ENCODE measurements around the gene IFNL4.
"Not testable (repeated sequence)": the region's sequence is repeated elsewhere in the genome, so short reads cannot be mapped to it uniquely, and the experiment has no call there.

IFNL4 gene

DNA sequence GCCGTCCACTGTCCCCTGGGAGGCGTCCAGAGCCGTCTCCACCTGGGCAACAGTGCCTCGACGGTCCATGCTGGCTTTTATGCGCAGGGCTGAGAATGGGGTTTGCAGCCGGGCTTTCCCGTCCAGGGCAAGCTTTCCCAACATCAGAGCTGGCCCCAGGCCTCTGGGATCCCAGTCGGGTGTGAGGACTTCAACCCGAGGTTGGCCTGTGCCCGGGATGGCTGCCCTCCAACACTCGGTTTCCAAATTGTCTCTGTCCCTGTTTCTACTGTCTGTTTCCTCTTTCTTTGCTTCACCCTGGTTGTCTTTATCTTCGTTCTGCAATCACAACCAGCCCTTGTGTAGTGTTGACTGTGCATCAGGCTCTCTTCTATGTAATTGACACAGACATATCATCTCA is at the start of gene IFNL4:
IFNL4 (minus strand) TSS at position 51 of the 400 bp plus-strand sequence.
- no peak for DNase-seq

DNA sequence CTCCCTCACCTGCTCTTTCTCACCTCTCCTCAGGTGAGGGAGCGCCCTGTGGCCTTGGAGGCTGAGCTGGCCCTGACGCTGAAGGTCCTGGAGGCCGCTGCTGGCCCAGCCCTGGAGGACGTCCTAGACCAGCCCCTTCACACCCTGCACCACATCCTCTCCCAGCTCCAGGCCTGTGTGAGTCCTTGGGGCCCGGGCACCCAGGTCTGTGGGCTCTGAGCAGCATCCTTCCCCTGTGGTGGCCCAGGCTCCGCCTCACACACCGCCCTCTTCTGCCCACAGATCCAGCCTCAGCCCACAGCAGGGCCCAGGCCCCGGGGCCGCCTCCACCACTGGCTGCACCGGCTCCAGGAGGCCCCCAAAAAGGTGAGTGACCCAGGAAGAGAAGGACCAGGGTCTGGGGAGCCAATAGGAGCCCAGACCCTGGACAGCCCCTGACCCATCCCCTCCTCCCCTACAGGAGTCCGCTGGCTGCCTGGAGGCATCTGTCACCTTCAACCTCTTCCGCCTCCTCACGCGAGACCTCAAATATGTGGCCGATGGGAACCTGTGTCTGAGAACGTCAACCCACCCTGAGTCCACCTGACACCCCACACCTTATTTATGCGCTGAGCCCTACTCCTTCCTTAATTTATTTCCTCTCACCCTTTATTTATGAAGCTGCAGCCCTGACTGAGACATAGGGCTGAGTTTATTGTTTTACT is 49.4 kb upstream of the IFNL4 start:
- peak; percentile 60 for DNase-seq

DNA sequence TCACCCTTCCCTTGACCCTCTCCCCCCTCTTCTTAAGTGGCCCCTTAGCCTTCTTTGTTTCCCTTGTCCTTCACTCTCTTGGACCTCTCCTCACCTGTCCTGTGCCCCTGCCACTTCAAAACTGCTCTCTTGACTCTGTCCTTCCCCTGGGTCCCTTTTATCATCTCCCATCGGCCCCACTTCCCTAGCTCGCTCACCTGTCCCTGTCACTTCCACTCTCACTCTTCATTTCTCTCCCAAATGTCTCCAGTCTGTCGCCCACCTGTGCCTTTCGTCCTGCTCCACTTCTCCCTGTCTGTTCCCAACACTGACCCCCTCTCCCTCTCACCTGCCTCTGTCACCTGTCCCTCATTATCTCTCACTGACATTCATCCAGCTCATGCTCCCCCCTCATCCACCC is 48.2 kb upstream of the IFNL4 start:
- no peak for DNase-seq

DNA sequence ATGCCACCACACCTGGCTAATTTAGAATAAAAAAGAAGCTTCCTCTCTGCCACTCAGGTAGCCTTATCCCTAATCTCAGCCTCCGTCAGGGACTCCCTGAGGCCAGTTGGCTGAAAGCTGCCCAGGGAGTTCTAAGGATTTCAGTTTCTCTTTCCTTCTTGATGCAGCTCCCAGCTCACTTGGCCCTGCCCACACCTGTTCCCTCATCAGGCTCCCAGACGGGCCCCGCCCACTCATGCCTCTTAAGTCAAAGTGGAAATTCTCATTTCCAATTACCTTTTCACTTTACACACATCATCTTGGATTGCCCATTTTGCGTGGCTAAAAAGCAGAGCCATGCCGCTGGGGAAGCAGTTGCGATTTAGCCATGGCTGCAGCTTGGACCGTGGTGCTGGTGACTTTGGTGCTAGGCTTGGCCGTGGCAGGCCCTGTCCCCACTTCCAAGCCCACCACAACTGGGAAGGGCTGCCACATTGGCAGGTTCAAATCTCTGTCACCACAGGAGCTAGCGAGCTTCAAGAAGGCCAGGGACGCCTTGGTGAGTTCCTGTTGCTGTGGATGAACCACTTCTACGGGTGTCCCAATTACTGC is 47.5 kb upstream of the IFNL4 start, which contains the start of gene IFNL1:
IFNL1 (plus strand) TSS at position 353 of the 591 bp plus-strand sequence; CDS start at position 368, 15 bp downstream.
- no peak for DNase-seq

DNA sequence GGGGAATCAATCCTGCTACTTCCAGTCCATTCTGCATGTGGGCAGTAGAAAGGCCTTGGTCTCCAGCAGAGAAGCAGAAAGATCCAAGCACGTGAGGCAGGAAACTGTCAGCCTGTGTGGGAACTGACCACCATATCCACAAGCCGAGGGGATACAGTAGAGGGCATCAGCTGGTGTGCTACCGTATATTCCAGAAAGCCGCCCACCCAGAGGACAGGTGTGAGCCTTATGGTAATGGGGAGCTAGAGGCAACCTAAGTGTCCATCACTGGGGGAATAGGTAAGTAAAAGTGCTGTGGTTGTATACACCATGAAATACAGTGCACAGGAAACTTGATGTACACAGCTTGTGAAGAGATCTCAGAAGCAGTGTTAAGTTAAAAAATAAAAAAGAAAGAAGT is 44.7 kb upstream of the IFNL4 start:
- no peak for DNase-seq

DNA sequence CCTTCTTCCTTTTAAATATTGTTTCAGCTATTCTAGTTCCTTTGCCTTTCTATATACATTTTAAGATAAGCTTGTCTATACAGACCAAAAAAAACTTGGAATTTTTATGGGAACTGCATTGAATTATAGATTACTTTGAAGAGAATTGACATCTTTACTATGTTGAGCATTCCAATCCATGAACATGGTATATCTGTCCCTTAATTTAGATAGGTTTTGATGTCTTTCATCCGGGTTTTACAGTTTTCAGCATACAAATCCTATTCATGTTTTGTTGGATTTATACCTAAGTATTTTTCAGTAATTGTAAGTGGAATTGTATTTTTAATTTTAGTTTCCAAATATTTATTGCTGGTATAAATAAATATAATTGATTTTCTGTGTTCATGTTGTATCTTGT is 35.4 kb upstream of the IFNL4 start:
- no peak for DNase-seq

DNA sequence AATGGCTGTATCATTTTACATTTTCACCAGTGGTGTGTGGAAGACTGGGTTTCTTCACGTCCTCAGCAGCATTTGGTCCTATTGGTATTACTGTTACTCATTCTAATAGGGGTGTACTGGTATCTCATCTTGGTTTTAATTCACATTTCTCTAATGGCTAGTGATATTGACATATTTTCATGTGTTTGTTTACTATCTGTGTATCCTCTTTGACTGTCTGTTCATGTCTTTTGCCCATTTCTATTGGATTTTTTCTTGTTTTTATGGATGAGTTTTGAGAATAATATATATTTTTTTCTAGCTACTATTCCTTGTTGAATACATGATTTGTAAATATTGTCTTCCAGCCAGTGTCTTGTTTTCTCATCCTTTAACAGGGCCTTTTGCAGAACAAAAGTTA is 33.4 kb upstream of the IFNL4 start:
- no peak for DNase-seq

DNA sequence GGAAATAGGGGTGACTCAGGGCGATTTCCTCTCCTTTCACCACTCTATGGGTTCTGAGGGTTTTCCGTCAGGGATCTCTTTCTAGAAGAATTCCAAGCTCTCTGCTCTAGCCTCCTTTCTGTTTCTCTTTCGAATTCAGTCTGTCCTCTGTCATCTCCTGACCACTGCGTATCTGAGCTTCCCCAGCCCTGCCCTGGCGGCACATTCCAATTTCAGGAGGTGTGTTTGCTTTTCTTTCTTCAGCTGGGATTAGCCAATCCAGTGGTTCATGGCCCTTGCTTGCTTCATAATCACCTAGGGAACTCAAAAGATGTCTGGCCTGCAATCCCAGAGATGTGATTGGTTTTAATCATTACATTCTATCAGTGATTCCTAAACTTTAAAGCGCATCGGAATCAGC is 28.9 kb upstream of the IFNL4 start:
- no peak for DNase-seq

DNA sequence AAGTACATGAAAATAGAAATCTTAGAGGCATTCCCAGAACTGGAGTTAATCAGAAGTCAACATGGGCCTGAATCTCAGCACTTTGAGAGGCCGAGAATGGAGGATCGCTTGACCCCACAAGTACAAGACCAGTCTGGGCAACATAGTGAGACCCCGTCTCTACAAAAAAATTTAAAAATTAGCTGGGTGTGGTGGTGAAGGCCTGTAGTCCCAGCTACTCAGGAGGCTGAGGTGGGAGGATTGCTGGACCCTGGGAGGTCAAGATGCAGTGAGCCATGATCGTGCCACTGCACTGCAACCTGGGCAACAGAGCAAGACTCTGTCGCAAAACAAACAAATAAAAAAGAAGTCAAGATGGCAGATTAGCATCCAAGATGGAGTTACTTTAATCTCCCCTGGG is 28.1 kb upstream of the IFNL4 start:
- no peak for DNase-seq

DNA sequence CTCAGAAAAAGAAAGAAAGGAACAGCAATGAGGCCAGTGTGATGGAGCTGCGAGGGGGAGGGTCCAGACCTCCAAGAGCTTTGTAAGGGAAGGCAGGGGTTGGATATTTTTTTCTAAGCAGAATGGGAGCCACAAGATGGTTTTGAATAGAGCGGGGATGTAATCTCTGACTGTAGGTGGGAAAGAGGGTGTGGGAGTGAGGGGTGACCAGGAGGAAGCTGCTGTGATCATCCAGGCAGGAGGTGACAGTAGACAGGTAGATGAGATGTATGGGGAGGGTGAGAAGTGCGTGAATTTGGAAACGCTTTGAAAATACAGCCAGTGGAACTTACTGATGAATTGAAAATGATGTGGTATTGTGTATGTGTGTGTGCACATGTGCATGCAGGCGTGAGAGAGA is 26.9 kb upstream of the IFNL4 start:
- DNase-seq = no peak

DNA sequence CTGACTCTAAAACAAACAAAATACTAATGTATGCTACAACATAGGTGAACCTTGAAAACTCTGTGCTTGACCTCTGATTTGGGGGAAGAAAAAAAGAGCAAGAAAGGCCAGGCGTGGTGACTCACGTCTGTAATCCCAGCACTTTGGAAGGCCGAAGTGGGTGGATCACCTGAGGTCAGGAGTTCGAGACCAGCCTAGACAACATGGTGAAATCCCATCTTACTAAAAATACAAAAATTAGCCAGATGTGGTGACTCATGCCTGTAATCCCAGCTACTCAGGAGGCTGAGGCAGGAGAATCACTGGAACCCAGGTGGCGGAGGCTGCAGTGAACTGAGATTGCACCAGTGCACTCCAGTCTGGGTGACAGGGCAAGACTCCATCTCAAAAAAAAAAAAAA is 25.2 kb upstream of the IFNL4 start:
- DNase-seq = not testable (repeated sequence)

DNA sequence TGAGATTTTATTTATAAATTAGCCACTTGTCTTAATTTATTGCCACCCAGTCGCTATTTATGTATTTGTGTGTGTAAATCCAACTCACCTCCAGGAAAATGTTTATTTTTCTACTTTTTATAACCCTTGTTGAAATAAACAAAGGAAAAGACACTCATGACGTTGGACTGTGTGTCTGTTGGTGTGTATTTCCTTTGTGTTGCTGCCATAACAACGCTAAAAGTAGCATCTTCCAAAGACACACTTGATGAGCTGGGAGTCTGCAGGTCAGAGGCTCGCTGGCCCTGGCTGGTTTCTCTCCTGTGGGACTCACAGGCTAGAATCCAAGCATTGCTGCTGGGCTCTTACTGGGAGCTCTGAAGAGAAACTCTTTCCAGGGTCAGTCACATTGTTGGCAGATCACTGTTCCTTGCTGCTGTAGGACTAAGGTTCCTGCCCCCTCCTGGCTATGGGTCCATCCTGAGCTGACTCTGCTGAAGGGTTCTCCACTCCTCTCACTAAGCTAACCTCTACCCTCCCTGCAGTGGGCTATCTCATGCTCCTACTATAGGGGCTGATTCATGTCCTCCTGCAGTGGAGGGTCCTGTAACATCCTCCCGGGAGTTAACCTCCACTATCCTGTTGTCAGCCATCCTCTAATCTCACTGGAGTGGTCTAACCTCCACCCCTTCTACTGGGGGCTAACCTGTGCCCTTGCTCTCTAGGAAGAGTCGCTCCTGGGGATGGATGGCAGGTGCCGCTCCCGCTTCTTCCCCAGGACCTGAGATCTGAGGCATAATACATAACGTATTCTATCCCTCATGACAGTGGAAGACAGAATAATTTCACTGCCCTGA is 21.6 kb upstream of the IFNL4 start:
- DNase-seq = no peak

DNA sequence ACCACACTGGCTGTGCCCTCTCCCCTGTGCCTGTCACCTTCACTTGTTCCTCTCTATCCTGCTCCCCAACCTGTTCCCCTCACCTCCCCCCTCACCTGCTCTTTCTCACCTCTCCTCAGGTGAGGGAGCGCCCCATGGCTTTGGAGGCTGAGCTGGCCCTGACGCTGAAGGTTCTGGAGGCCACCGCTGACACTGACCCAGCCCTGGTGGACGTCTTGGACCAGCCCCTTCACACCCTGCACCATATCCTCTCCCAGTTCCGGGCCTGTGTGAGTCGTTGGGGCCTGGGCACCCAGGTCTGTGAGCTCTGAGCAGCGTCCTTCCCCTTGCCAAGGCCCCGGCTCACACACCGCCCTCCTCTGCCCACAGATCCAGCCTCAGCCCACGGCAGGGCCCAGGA is 20.7 kb upstream of the IFNL4 start:
- not testable (repeated sequence) for DNase-seq

DNA sequence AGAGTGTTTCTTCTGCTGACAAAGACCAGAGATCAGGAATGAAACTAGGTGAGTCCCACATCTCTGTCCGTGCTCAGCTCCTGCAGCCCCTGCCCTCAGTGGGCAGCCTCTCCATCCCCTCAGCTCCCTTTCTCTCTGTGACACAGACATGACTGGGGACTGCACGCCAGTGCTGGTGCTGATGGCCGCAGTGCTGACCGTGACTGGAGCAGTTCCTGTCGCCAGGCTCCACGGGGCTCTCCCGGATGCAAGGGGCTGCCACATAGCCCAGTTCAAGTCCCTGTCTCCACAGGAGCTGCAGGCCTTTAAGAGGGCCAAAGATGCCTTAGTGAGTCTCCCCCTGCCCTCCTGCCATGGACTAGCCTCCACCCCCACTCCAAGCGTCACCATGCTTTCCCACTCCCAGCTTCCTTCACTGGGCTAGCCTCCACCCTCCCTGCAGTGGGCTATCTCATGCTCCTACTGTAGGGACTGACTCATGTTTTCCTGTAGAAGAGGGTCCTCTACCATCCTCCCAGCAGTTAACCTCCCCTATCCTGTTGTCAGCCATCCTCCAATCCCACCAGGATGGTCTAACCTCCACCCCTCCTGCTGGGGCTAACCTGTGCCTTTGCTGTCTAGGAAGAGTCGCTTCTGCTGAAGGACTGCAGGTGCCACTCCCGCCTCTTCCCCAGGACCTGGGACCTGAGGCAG is 20.0 kb upstream of the IFNL4 start:
- not testable (repeated sequence) for DNase-seq

DNA sequence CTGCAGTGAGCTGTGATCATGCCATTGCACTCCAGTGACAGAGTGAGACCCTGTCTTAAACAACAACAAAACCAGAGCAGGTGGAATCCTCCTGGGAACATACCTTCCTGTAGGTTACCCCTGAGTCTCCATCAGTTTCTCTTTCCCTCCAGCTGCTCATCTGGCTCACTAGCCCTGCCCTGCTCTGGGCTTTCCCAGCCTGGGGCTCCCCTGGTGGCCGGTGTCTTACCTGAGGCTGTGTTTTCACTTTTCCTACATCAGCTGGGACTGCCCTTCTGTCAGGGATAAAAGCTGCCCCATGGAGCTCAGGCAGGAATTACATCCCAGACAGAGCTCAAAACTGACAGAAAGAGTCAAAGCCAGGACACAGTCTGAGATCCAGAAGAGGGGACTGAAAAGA is 19.4 kb upstream of the IFNL4 start, which contains the start of gene IFNL2:
IFNL2 (plus strand) TSS at position 312 of the 400 bp plus-strand sequence. CDS start 173 bp downstream, outside the sequence.
- DNase-seq = not testable (repeated sequence)

DNA sequence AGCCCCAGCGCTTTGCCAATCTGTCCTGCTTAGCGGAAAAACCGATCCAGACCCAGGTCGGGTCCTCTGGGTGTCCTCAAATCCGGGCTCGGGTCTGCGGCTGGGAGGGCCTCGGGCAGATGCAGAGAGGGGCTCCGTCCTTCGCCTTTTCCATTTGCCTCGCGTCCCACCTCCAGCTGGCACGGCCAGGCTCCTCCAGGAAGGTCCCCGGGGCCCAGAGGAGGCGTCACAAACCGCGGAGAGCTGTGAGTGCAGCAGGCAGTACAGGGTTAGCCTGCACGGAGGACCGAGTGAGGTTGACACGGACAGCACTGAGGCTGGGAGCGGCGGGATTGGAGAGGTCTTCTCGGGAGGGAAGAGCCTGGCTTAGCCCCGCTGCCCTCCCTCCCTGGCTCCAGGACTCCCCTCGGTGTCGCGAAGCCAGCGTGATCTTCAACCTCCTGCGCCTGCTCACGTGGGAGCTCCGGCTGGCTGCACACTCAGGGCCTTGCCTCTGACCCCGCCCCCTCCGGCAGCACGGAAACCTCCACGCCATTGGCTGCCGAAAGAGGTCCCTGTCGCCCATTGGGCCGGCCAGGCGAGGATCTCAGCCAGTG is 16.8 kb upstream of the IFNL4 start:
- DNase-seq = no peak

DNA sequence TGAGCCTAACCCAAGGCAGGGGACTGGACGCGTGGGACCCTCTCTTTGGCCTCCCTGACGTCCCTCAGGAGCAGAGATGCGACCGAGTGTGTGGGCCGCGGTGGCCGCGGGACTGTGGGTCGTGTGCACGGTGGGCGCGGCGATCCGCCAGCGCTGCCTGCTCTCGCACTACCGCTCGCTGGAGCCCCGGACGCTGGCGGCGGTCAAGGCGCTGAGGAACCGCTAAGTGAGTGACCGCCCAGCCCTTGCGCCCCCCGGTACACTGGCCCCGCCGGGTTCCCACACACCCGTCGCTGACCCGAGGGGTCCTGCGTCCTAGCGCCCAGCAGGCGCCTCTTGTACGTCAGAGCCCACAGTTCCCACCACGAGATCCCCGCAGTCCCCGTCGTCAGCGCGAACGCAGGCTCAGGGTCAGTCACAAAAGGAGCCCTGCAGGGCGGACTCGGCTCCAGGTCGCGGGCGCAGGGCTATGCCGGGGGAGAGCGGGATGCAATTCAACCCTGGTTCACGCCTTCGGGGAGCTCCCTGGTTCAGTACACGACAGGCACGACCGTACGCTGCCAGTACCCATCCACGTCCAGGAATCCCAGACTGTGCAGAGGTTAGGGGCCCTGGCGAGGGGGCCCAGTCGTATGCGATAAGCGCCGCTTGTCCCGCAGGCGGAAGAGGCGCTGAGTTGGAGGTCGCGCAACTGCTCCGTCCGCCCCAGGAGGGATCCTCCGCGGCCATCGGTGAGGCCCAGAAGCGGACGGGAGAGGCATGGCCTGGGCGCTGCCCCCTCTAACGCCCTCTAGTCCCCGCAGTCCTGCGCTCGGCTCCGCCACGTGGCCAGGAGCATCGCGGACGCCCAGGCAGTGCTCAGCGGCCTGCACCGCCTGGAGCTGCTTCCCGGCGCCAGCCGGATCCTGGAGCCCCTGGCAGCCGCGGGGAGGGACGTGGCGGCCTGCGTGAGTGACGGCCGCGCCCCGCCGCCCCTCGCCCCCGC is 15.9 kb upstream of the IFNL4 start:
- no peak for DNase-seq

DNA sequence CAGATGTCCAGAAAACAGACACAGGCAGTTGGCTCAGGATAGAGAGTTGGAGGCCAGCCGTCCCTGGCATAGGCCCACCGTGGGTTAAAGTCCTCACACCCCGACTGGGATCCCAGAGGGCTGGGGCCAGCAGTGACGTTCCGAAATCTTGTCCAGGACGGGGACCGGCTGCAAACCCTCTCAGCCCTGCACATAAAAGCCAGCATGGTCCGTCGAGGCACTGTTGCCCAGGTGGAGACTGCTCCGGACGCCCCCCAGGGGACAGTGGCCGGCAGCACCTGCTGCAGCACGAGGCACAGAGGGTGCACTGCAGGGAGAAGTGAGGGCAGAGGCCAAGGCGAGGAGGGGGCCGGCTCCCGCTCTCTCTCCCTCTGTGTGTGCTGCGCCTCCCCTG is 15.3 kb upstream of the IFNL4 start:
- DNase-seq = peak; percentile 5

DNA sequence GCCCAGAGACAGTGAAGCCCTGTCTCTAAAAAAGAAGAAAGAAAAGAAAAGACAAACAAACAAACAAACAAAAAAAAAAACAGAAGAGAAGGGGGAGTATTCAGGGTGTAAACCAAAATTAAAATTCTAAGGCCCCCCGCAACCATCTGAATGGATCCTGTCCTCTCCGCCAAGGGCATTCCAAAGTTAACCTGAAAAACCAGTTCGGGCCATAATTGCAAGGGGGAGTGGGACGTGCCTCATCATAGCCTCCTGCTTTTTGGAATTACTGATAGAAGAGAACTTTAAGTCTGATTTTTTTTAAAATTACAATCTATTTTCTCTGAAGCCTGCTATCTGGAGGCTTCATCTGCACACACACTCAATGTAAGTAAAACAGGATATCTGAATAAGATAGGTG is 13.8 kb upstream of the IFNL4 start:
- DNase-seq = no peak

DNA sequence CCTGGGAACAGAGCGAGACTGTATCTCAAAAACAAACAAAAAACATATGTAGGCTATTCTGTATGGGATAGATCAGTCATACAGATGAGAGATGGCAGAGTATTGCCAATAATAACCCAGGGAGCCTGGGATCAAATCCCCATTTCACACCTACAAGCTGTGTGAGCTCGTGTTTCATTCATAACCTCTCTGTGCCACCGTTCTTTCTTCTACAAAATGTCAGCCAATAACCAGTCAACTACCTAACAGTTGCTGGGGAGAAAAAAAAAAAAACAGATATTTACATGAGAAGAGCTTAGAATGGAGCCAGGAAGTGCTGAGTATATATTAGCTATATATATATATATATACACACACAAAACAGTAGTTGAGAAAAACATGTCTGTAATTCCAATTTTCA is 13.0 kb upstream of the IFNL4 start:
- no peak for DNase-seq

DNA sequence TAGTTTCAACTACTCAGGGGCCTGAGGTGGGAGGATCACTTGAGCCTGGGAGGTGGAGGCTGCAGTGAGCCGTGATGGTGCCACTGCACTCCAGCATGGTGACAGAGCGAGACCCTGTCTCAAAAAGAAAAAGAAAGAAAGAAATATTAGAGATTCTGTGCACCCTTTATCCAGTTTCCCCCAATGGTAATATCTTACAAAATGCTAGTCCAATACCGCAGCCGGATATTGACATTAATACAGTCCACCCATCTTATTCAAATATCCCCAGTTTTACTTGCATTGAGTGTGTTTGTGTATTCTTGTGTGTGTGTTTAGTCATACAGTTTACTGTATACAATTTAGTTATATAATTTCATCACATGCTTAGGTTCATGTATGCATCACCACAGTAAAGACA is 8.6 kb upstream of the IFNL4 start:
- no peak for DNase-seq

Measured in CD4-positive, alpha-beta T cell treated with Interleukin-17A for 4 hours (primary cell).